Measurements from ENCODE around the gene MEX3D.

GRCh38 chr19:1507763-1508506 lies 60.2 kb downstream of the MEX3D start:
- no peak for TF ChIP-seq CTCF (conservative IDR thresholded peaks at IDR 0.05)
- no peak for TF ChIP-seq ZFX (IDR thresholded peaks at IDR 0.05)

Data from C4-2B (cell line).